Fibroblast of lung (primary cell): ENCODE results near the gene IFITM5.

ENCODE experiments used
- CTCF ChIP-seq, 2 donors: IDR thresholded peaks in 1 of 2; conservative IDR thresholded peaks in 1 of 2; 1 replicate in 1 of 2; 2 replicates in 1 of 2; pipeline ENCODE4 v1.5.1; 2011 to 2012; ENCODE audit warnings: low read length in 2 of 2, control low read depth in 1 of 2, inconsistent platforms in 1 of 2, low read depth in 1 of 2, mild to moderate bottlenecking in 1 of 2
- EZH2 ChIP-seq: IDR thresholded peaks from 2 replicates; pipeline ENCODE4 v1.5.1; 2012; ENCODE audit warnings: low read length, control low read depth, mild to moderate bottlenecking; ENCODE audit errors: missing control alignments

- TF ChIP-seq CTCF (conservative IDR thresholded peaks at IDR 0.05 in 1 of 2, IDR thresholded peaks at IDR 0.05 in 1 of 2; ENCODE audit: low read depth in 1 of 2, low read length in 2 of 2): no peak
- no peak for TF ChIP-seq EZH2
Measured at GRCh38 chr11:252666-253065, 46.7 kb downstream of the IFITM5 start.
